A549 (cell line): ENCODE measurements around the gene EPS8L3. TPM values are rescaled to one million over a fixed set of nuclear protein-coding genes. Genes with fewer than 3 reads are reported as not detected.
A peak's percentile ranks its signal among the peaks of the same experiment; 100 is the strongest.

Source experiments
- ATAC-seq, 2 experiments: fragments of 200-7000 bp in 1 of 2; fragments of >200 bp in 1 of 2; cut with Nextera tagmentation in 1 of 2; cut with Tn5 transposase in 1 of 2; 3 replicates each; pipeline versions ENCODE4 v1.8.0 to v1.9.1; 2018 to 2020; ENCODE audit warnings: mild to moderate bottlenecking in 1 of 2, moderate library complexity in 1 of 2
- CTCF ChIA-PET: fragments of 300-600 bp; sonication (Branson Sonifier 250); formaldehyde crosslinking; extraction: SDS; loops from one replicate; lab custom pipeline; 2021; ENCODE audit warnings: antibody characterized with exemption, inconsistent platforms; lab: Yijun Ruan, JAX
- POLR2A ChIA-PET: fragments of 350-600 bp; formaldehyde crosslinking; extraction: SDS; loops from one replicate; lab custom pipeline; 2021; ENCODE audit warnings: antibody characterized with exemption, inconsistent platforms; lab: Yijun Ruan, JAX
- DNase-seq, 2 experiments: peaks; one replicate each; pipeline versions ENCODE4 v3.0.0 to v3.0.0-alpha.2; 2011 to 2016; ENCODE audit warnings: low read depth in 1 of 2, low spot score in 1 of 2
- FAIRE-seq: peaks from 2 replicates; lab custom pipeline; 2011; peaks lifted over from hg19 to GRCh38; lab: Jason Lieb, UNC
- H3K27ac ChIP-seq, 2 experiments: fragments of >200 bp; sonication (Bioruptor Twin); formaldehyde crosslinking; 3 replicates each; pipeline ENCODE4 v1.5.1; 2016 to 2017
- H3K4me1 ChIP-seq: fragments of >200 bp; sonication (Bioruptor Twin); formaldehyde crosslinking; 3 replicates; pipeline ENCODE4 v1.6.1; 2016
- H3K4me2 ChIP-seq: fragments of >200 bp; sonication (Bioruptor Twin); formaldehyde crosslinking; 3 replicates; pipeline ENCODE4 v1.6.1; 2016
- H3K4me3 ChIP-seq: fragments of >200 bp; sonication (Bioruptor Twin); formaldehyde crosslinking; 3 replicates; pipeline ENCODE4 v1.5.1; 2016
- H3K9me3 ChIP-seq: fragments of >200 bp; sonication (Bioruptor Twin); formaldehyde crosslinking; 3 replicates; pipeline ENCODE4 v1.6.1; 2016
- BHLHE40 ChIP-seq: IDR thresholded peaks from 2 replicates; pipeline ENCODE4 v1.6.1; 2012; ENCODE audit warnings: low read depth, low read length, inconsistent platforms
- CBX2 ChIP-seq: fragments of 200-600 bp; sonication (generic); IDR thresholded peaks from 2 replicates; pipeline ENCODE4 v1.6.1; 2016; ENCODE audit warnings: low read depth, mild to moderate bottlenecking, borderline replicate concordance
- CEBPB ChIP-seq, 2 experiments: fragments of >200 bp in 1 of 2; sonication (Bioruptor Twin) in 1 of 2; formaldehyde crosslinking in 1 of 2; IDR thresholded peaks; 2 replicates each; pipeline ENCODE4 v1.6.1; 2012 to 2016
- E2F6 ChIP-seq: IDR thresholded peaks from 2 replicates; pipeline ENCODE4 v1.6.1; 2012; ENCODE audit warnings: low read depth, borderline replicate concordance
- EHMT2 ChIP-seq: fragments of 200-600 bp; sonication (generic); IDR thresholded peaks from 2 replicates; pipeline ENCODE4 v1.6.1; 2016; ENCODE audit warnings: antibody characterized with exemption, low read depth, mild to moderate bottlenecking, moderate library complexity
- EP300 ChIP-seq, 2 experiments: fragments of >200 bp; sonication (Bioruptor Twin); formaldehyde crosslinking; IDR thresholded peaks; 2 replicates in 1 of 2; 3 replicates in 1 of 2; pipeline ENCODE4 v1.6.1; 2016 to 2017
- ESRRA ChIP-seq: fragments of 150-350 bp; IDR thresholded peaks from 2 replicates; pipeline ENCODE4 v1.6.1; 2014; ENCODE audit warnings: mild to moderate bottlenecking, low read length, borderline replicate concordance
- FOSB ChIP-seq: fragments of 250-450 bp; sonication (Bioruptor Pico); IDR thresholded peaks from 2 replicates; pipeline ENCODE4 v1.5.0; 2020; ENCODE audit warnings: mild to moderate bottlenecking, moderate library complexity
- FOSL2 ChIP-seq, 2 experiments: fragments of 450-650 bp in 1 of 2; fragments of >200 bp in 1 of 2; sonication (Bioruptor Twin) in 1 of 2; formaldehyde crosslinking; IDR thresholded peaks; 2 replicates each; pipeline versions ENCODE4 v1.5.0 to v1.6.1; 2016 to 2020; ENCODE audit warnings: mild to moderate bottlenecking in 1 of 2, moderate library complexity in 1 of 2
- GATA3 ChIP-seq: IDR thresholded peaks from 2 replicates; pipeline ENCODE4 v1.6.1; 2012; ENCODE audit warnings: borderline replicate concordance
- HEYL ChIP-seq: fragments of 250-450 bp; sonication (Bioruptor Pico); IDR thresholded peaks from 2 replicates; pipeline ENCODE4 v1.8.0; 2021; ENCODE audit warnings: mild to moderate bottlenecking, moderate library complexity
- JUN ChIP-seq, 2 experiments: fragments of >200 bp; sonication (Bioruptor Twin); formaldehyde crosslinking; IDR thresholded peaks; 2 replicates in 1 of 2; 3 replicates in 1 of 2; pipeline ENCODE4 v1.6.1; 2016 to 2017
- KDM1A ChIP-seq: fragments of 200-600 bp; sonication (generic); IDR thresholded peaks from 2 replicates; pipeline ENCODE4 v1.6.1; 2016; ENCODE audit warnings: low read depth, mild to moderate bottlenecking
- KDM5A ChIP-seq: fragments of 200-600 bp; sonication (generic); IDR thresholded peaks from 2 replicates; pipeline ENCODE4 v1.6.1; 2016; ENCODE audit warnings: antibody characterized with exemption, mild to moderate bottlenecking
- MAZ ChIP-seq: fragments of 150-350 bp; IDR thresholded peaks from 2 replicates; pipeline ENCODE4 v1.6.1; 2014; ENCODE audit warnings: antibody characterized with exemption, low read depth, low read length, borderline replicate concordance
- NFE2L2 ChIP-seq: fragments of 150-350 bp; conservative IDR thresholded peaks from 2 replicates; pipeline ENCODE4 v1.6.1; 2014; ENCODE audit warnings: low read length
- NPAS2 ChIP-seq: fragments of 250-450 bp; sonication (Bioruptor Pico); IDR thresholded peaks from 2 replicates; pipeline ENCODE4 v1.8.0; 2022; ENCODE audit warnings: mild to moderate bottlenecking, moderate library complexity, borderline replicate concordance
- PHF8 ChIP-seq: fragments of 200-600 bp; sonication (generic); IDR thresholded peaks from 2 replicates; pipeline ENCODE4 v1.6.1; 2016; ENCODE audit warnings: low read depth, mild to moderate bottlenecking, antibody characterized with exemption, moderate library complexity, borderline replicate concordance
- POLR2A ChIP-seq: IDR thresholded peaks from 2 replicates; pipeline ENCODE4 v1.6.1; 2012; ENCODE audit warnings: mild to moderate bottlenecking, low read length
- RAD21 ChIP-seq, 2 experiments: fragments of >200 bp in 1 of 2; sonication (Bioruptor Twin) in 1 of 2; formaldehyde crosslinking in 1 of 2; IDR thresholded peaks in 1 of 2; conservative IDR thresholded peaks in 1 of 2; 2 replicates in 1 of 2; 3 replicates in 1 of 2; pipeline ENCODE4 v1.6.1; 2012 to 2018; ENCODE audit warnings: inconsistent platforms in 1 of 2
- SMC3 ChIP-seq: fragments of >200 bp; sonication (Bioruptor Twin); formaldehyde crosslinking; IDR thresholded peaks from 3 replicates; pipeline ENCODE4 v1.6.1; 2018; ENCODE audit warnings: inconsistent platforms
- SREBF2 ChIP-seq: fragments of 450-650 bp; IDR thresholded peaks from 2 replicates; pipeline ENCODE4 v1.6.1; 2014; ENCODE audit warnings: mild to moderate bottlenecking, moderate library complexity
- TFCP2L1 ChIP-seq: fragments of 250-450 bp; sonication (Bioruptor Pico); IDR thresholded peaks from 2 replicates; pipeline ENCODE4 v1.5.0; 2021; ENCODE audit warnings: mild to moderate bottlenecking
- ZC3H11A ChIP-seq: fragments of 450-650 bp; IDR thresholded peaks from 2 replicates; pipeline ENCODE4 v1.6.1; 2014; ENCODE audit warnings: antibody characterized with exemption, mild to moderate bottlenecking
- ZFP36 ChIP-seq: fragments of 450-650 bp; IDR thresholded peaks from 2 replicates; pipeline ENCODE4 v1.6.1; 2014; ENCODE audit warnings: borderline replicate concordance; ENCODE audit not compliant: partially characterized antibody
- WGBS: methylation state at CpG from one replicate; pipeline ENCODE4 v1.1.6; 2017; ENCODE audit errors: missing lambda C conversion rate; 5-methylcytosine and 5-hydroxymethylcytosine counted together
- polyA plus RNA-seq, 4 experiments: library from polyadenylated mRNA; depleted of rRNA in 3 of 4; stranded (reverse); fragments of >200 nt; fragmentation: RNase III in 1 of 4; extraction: RNeasy Plus Mini Kit Qiagen cat#74134 plus additional on column Dnase treatment in 1 of 4; gene quantifications; 2 replicates in 3 of 4; 3 replicates in 1 of 4; pipeline ENCODE4 v1.2.3, GENCODE V29; 2011 to 2017
- TF ChIP-seq, protein P1 (sequence below): IDR thresholded peaks from 2 replicates; pipeline ENCODE4 v1.6.1; 2012

The EPS8L3 gene
- polyA plus RNA-seq, 2 of the 4 experiments (the other 2 are of a cell fraction): 3.3 to 5.1 TPM

- CTCF ChIA-PET: interaction anchor here (0.9 to 1.4 kb wide), 2 partner anchors 13 to 33 kb away, joined by 3 to 4 read pairs; no protein-coding TSS in a partner anchor
- peak within 1 kb of the TSS; percentile 72 to 88 for H3K27ac ChIP-seq
Measured at GRCh38 chr1:109740615-109741373, 22.9 kb downstream of the EPS8L3 start, which contains the start of gene GSTM3. TSS of gene GSTM3 (minus strand) at chr1:109741038. CDS start at chr1:109740287, 751 bp downstream.

GRCh38 chr1:109739738-109740614, 23.7 kb downstream of the EPS8L3 start:
- ATAC-seq: peak; percentile 94 to 96
- Histone ChIP-seq H3K9me3 (no peaks in the 10 kb centered on the region), H3K4me3 (peak overlapping the region; percentile 60), H3K4me1 (no peaks in the 10 kb centered on the region), H3K27ac (peak overlapping the region; percentile 72 to 88), H3K4me2 (peak overlapping the region; percentile 94)
- peak; percentile 34; the same call in 1 of the 2 replicates for TF ChIP-seq PHF8
- TF ChIP-seq, protein P1, sequence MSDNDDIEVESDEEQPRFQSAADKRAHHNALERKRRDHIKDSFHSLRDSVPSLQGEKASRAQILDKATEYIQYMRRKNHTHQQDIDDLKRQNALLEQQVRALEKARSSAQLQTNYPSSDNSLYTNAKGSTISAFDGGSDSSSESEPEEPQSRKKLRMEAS: peak; percentile 93
- TF ChIP-seq EHMT2: no peak
- no peak for TF ChIP-seq FOSL2 (IDR thresholded peaks at IDR 0.05)
- no peak for TF ChIP-seq FOSL2 (CRISPR knock-in tag; IDR thresholded peaks at IDR 0.05)
- TF ChIP-seq E2F6: peak; percentile 96
- peak; percentile 36; the same call in 1 of the 2 replicates for TF ChIP-seq POLR2A
- 62% methylated on average over 12 of the region's 86 CpGs for WGBS
- POLR2A ChIA-PET: interaction anchor here (0.8 kb wide), 1 partner anchor 100 kb away, joined by 4 read pairs; no protein-coding TSS in a partner anchor
- CTCF ChIA-PET: no interaction called here
- DNase-seq: peak; percentile 56
- FAIRE-seq: no peak

More at GRCh38 chr1:109740615-109741373, 22.9 kb downstream of the EPS8L3 start, which contains the start of gene GSTM3:
- FAIRE-seq: no peak
- 22% methylated on average over 10 of the region's 10 CpGs for WGBS
- H3K9me3 ChIP-seq: no peaks in the 10 kb centered on the region
- no peak for TF ChIP-seq FOSL2 (IDR thresholded peaks at IDR 0.05)
- no peak for TF ChIP-seq FOSL2 (CRISPR knock-in tag; IDR thresholded peaks at IDR 0.05)
- TF ChIP-seq FOSB: no peak
- no peak for TF ChIP-seq NFE2L2
- TF ChIP-seq ZC3H11A: no peak
- no peak for TF ChIP-seq EP300 (IDR thresholded peaks at IDR 0.05)
- TF ChIP-seq RAD21 (conservative IDR thresholded peaks at IDR 0.05 in 1 of 2, IDR thresholded peaks at IDR 0.05 in 1 of 2): no peak
- no peak for TF ChIP-seq JUN (IDR thresholded peaks at IDR 0.05)
- TF ChIP-seq BHLHE40: no peak
- TF ChIP-seq CBX2: no peak
- no peak for TF ChIP-seq SREBF2
- TF ChIP-seq KDM5A: no peak
- H3K4me2 ChIP-seq: peak within 1 kb of the TSS; percentile 94
- no peaks in the 10 kb centered on the region for H3K4me1 ChIP-seq
- DNase-seq: no peak
- peak; percentile 58 to 63 for ATAC-seq
- H3K4me3 ChIP-seq: peak within 1 kb of the TSS; percentile 60
- POLR2A ChIA-PET: no interaction called here

- TF ChIP-seq ZC3H11A (no peak), HEYL (CRISPR knock-in tag) (no peak), ZFP36 (no peak), SMC3 (no peak), BHLHE40 (no peak), KDM1A (no peak), CEBPB (IDR thresholded peaks at IDR 0.05) (no peak), GATA3 (no peak), TFCP2L1 (CRISPR knock-in tag) (no peak), MAZ (no peak), CBX2 (no peak), JUN (IDR thresholded peaks at IDR 0.05) (no peak), ESRRA (no peak), NPAS2 (no peak)
- Histone ChIP-seq H3K4me3 (no peak overlapping the region), H3K4me1 (peaks cover 6% of the 10 kb centered on the region; the same call in 1 of the 3 replicates), H3K4me2 (no peak overlapping the region), H3K9me3 (no peaks in the 10 kb centered on the region), H3K27ac (no peak overlapping the region)
- CTCF ChIA-PET: interaction anchor here (0.7 to 1.3 kb wide), 3 partner anchors 13 to 41 kb away, joined by 3 to 5 read pairs (median 3); no protein-coding TSS in a partner anchor
- ATAC-seq (no peak), FAIRE-seq (no peak), DNase-seq (no peak)
- POLR2A ChIA-PET: no interaction called here
- 94% methylated on average over 4 of the region's 4 CpGs for WGBS
Measured at GRCh38 chr1:109733236-109733870, 30.4 kb downstream of the EPS8L3 start.
